Loucy (cell line): ENCODE data around the gene USP4.

ENCODE experiments used
- H2AFZ ChIP-seq: fragments of 200-600 bp; sonication (generic); 2 replicates; pipeline ENCODE4 v1.6.0; 2016; ENCODE audit warnings: antibody characterized with exemption, mild to moderate bottlenecking, low read length, moderate library complexity
- H3F3A ChIP-seq: fragments of 200-600 bp; 2 replicates; pipeline ENCODE4 v1.6.0; 2016; ENCODE audit warnings: antibody characterized with exemption, low read depth, mild to moderate bottlenecking
- H3K27me3 ChIP-seq: fragments of 200-600 bp; sonication (generic); 2 replicates; pipeline ENCODE4 v1.6.1; 2014; ENCODE audit warnings: low read length, mild to moderate bottlenecking; ENCODE audit not compliant: insufficient read depth, poor library complexity, severe bottlenecking
- H3K36me3 ChIP-seq: fragments of 200-600 bp; sonication (generic); 2 replicates; pipeline ENCODE4 v1.6.1; 2016; ENCODE audit warnings: low read length; ENCODE audit not compliant: insufficient read depth
- H3K4me1 ChIP-seq: fragments of 200-600 bp; sonication (generic); 2 replicates; pipeline ENCODE4 v1.5.1; 2014; ENCODE audit warnings: low read length, mild to moderate bottlenecking; ENCODE audit not compliant: insufficient read depth, poor library complexity, severe bottlenecking
- H3K4me2 ChIP-seq: fragments of 200-600 bp; sonication (generic); 2 replicates; pipeline ENCODE4 v1.6.0; 2014; ENCODE audit warnings: antibody characterized with exemption, low read length, low read depth, mild to moderate bottlenecking; ENCODE audit not compliant: poor library complexity, severe bottlenecking
- H3K4me3 ChIP-seq: fragments of 200-600 bp; sonication (generic); 2 replicates; pipeline ENCODE4 v1.5.1; 2014; ENCODE audit warnings: low read length, mild to moderate bottlenecking, mixed read lengths; ENCODE audit not compliant: poor library complexity, severe bottlenecking
- H3K79me2 ChIP-seq: fragments of 200-600 bp; sonication (generic); 2 replicates; pipeline ENCODE4 v1.6.1; 2014; ENCODE audit warnings: low read length; ENCODE audit not compliant: insufficient read depth
- H3K9ac ChIP-seq: fragments of 200-600 bp; sonication (generic); 2 replicates; pipeline ENCODE4 v1.6.0; 2014; ENCODE audit warnings: mild to moderate bottlenecking, low read depth, low read length, moderate library complexity; ENCODE audit not compliant: poor library complexity, severe bottlenecking
- H3K9me2 ChIP-seq: fragments of 200-600 bp; sonication (generic); replicated peaks from 2 replicates; pipeline ENCODE4 v1.6.1; 2016; ENCODE audit warnings: low read depth, low read length, mixed read lengths
- H3K9me3 ChIP-seq: fragments of 200-600 bp; sonication (generic); 2 replicates; pipeline ENCODE4 v1.6.1; 2014; ENCODE audit warnings: mild to moderate bottlenecking, antibody characterized with exemption, low read length, low read depth; ENCODE audit not compliant: insufficient read depth
- H4K20me1 ChIP-seq: fragments of 200-600 bp; sonication (generic); 2 replicates; pipeline ENCODE4 v1.6.0; 2014; ENCODE audit warnings: antibody characterized with exemption, low read length, mild to moderate bottlenecking; ENCODE audit not compliant: insufficient read depth, poor library complexity, severe bottlenecking
- EZH2phosphoT487 ChIP-seq: fragments of 200-600 bp; IDR thresholded peaks from 2 replicates; pipeline ENCODE4 v1.6.1; 2018; ENCODE audit warnings: antibody characterized with exemption, mild to moderate bottlenecking, moderate library complexity, borderline replicate concordance
- TF ChIP-seq, protein P1 (sequence below): fragments of 200-600 bp; sonication (generic); conservative IDR thresholded peaks from 2 replicates; pipeline ENCODE4 v1.5.1; 2014; ENCODE audit warnings: mild to moderate bottlenecking, antibody characterized with exemption, low read length

The USP4 gene, protein sequence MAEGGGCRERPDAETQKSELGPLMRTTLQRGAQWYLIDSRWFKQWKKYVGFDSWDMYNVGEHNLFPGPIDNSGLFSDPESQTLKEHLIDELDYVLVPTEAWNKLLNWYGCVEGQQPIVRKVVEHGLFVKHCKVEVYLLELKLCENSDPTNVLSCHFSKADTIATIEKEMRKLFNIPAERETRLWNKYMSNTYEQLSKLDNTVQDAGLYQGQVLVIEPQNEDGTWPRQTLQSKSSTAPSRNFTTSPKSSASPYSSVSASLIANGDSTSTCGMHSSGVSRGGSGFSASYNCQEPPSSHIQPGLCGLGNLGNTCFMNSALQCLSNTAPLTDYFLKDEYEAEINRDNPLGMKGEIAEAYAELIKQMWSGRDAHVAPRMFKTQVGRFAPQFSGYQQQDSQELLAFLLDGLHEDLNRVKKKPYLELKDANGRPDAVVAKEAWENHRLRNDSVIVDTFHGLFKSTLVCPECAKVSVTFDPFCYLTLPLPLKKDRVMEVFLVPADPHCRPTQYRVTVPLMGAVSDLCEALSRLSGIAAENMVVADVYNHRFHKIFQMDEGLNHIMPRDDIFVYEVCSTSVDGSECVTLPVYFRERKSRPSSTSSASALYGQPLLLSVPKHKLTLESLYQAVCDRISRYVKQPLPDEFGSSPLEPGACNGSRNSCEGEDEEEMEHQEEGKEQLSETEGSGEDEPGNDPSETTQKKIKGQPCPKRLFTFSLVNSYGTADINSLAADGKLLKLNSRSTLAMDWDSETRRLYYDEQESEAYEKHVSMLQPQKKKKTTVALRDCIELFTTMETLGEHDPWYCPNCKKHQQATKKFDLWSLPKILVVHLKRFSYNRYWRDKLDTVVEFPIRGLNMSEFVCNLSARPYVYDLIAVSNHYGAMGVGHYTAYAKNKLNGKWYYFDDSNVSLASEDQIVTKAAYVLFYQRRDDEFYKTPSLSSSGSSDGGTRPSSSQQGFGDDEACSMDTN

DNA sequence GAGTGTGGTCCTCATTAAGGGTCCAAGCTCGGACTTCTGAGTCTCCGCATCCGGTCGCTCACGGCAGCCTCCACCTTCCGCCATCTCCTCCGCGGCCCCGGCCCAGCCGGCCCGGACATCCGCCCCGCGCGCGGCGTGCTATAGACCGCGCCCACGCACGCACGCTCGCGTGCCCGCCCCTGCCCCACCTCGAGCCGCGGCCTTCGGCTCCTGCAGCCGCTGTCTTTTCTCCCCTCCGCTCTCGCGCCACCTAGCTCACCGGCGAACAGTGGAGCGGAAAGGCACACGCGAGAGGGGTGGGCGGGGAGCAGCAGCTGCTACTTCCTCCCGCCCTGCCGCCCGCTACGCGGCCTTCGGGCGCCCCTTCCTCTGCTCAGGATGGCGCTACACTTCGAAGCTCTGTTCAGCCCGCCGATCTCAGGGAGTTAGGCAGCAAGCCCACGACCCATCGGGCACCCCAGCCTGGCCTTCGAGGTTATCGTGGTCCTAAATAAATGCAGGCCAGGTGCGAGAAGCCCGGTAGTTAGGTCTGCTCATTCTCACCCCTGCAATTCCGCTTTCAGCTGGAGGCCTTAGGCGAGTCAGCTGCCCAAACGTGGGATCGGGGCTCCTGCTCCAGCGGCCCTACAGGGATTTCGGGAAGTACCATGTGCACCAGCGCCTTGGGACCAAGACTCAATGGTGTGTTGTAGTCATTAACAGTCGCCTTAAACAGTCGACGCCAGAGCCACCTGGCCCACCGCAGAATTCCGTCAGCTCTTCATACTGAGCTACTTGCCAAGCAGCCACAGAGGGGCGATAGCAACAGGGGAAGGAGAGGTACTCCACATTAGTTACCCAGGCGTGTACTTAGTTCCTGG is at the start of gene USP4:
TSS of gene USP4 (minus strand) at position 113 of the 860 bp plus-strand sequence. CDS start at position 84, 29 bp downstream.
- H3K4me3 ChIP-seq: peak within 1 kb of the TSS; percentile 92
- H3F3A ChIP-seq: peaks cover 3% of the 10 kb centered on the region; the same call in 1 of the 2 replicates
- H3K9ac ChIP-seq: peak within 1 kb of the TSS; percentile 93
- H3K4me2 ChIP-seq: peak within 1 kb of the TSS; percentile 86
- H2AFZ ChIP-seq: peak within 1 kb of the TSS; percentile 96
- H3K4me1 ChIP-seq: peaks cover 34% of the 10 kb centered on the region
- no peaks in the 10 kb centered on the region for H3K27me3 ChIP-seq
- H3K9me3 ChIP-seq: no peaks in the 10 kb centered on the region
- peaks cover 42% of the 10 kb centered on the region for H3K79me2 ChIP-seq
- H4K20me1 ChIP-seq: no peaks in the 10 kb centered on the region
- peaks cover 5% of the 10 kb centered on the region; the same call in 1 of the 2 replicates for H3K36me3 ChIP-seq
- no peaks in the 10 kb centered on the region for H3K9me2 ChIP-seq
- TF ChIP-seq EZH2phosphoT487: no peak
- TF ChIP-seq, protein P1, sequence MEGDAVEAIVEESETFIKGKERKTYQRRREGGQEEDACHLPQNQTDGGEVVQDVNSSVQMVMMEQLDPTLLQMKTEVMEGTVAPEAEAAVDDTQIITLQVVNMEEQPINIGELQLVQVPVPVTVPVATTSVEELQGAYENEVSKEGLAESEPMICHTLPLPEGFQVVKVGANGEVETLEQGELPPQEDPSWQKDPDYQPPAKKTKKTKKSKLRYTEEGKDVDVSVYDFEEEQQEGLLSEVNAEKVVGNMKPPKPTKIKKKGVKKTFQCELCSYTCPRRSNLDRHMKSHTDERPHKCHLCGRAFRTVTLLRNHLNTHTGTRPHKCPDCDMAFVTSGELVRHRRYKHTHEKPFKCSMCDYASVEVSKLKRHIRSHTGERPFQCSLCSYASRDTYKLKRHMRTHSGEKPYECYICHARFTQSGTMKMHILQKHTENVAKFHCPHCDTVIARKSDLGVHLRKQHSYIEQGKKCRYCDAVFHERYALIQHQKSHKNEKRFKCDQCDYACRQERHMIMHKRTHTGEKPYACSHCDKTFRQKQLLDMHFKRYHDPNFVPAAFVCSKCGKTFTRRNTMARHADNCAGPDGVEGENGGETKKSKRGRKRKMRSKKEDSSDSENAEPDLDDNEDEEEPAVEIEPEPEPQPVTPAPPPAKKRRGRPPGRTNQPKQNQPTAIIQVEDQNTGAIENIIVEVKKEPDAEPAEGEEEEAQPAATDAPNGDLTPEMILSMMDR: peak; percentile 64

DNA sequence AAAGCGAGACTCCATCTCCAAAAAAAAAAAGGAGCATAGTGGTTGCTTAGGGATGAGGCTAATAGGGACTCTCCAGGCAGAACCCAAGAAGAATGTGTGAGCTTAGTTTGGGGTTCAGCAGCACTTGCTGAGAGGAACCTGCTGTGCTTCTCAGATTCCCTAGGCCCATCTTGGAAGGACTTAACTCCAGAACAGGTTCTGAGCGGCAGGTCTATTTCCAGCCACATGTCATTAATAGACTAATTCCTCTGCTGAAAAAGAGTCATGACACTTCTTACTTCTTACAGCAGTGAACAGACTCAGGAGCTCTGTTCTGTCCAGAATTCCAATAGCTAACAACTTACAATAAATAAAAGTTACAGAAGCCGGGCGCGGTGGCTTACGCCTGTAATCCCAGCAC is 49.4 kb upstream of the USP4 start:
- Histone ChIP-seq H2AFZ (no peak overlapping the region), H3K27me3 (no peaks in the 10 kb centered on the region), H3K36me3 (peaks cover 11% of the 10 kb centered on the region; the same call in 1 of the 2 replicates), H3K9me2 (no peaks in the 10 kb centered on the region), H3K4me2 (no peak overlapping the region), H4K20me1 (peaks cover 77% of the 10 kb centered on the region), H3K9me3 (no peaks in the 10 kb centered on the region), H3K9ac (no peak overlapping the region), H3K79me2 (peaks cover 98% of the 10 kb centered on the region), H3F3A (no peaks in the 10 kb centered on the region), H3K4me1 (no peaks in the 10 kb centered on the region), H3K4me3 (no peak overlapping the region)
- TF ChIP-seq, protein P1: no peak
- no peak for TF ChIP-seq EZH2phosphoT487

DNA sequence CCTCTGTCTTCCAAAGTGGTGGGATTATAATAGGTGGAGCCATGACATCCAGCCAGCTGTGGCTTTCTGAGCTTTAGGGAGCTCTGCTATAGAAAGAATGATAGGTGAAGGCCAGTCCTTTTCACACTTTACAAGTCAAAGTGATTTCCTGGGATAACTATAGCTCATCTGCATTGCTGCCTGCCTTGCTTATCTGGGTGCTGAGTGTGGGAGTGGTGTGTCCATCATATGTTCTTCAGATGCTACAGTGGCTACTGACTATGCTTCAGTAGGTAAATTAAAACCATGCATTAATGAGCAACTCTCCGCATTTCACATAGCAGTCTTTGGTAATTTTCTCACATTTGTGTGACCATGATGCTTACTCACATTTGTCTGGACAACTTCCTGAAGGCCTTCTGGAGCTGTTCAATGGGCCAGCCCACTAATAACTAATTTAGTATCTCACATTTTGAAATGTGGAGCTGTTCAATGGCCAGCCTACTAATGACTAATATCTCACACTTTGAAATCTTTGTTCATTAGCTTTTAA is 48.5 kb upstream of the USP4 start:
- no peaks in the 10 kb centered on the region for H3K4me1 ChIP-seq
- no peak overlapping the region for H3K4me3 ChIP-seq
- H3K9me3 ChIP-seq: no peaks in the 10 kb centered on the region
- no peak overlapping the region for H2AFZ ChIP-seq
- no peaks in the 10 kb centered on the region for H3K27me3 ChIP-seq
- peaks cover 78% of the 10 kb centered on the region for H4K20me1 ChIP-seq
- peaks cover 9% of the 10 kb centered on the region; the same call in 1 of the 2 replicates for H3K36me3 ChIP-seq
- H3K4me2 ChIP-seq: no peak overlapping the region
- TF ChIP-seq, protein P1: no peak
- TF ChIP-seq EZH2phosphoT487: no peak
- no peaks in the 10 kb centered on the region for H3F3A ChIP-seq
- H3K79me2 ChIP-seq: peaks cover 98% of the 10 kb centered on the region
- H3K9me2 ChIP-seq: no peaks in the 10 kb centered on the region
- H3K9ac ChIP-seq: no peak overlapping the region
